ENCODE results near the gene SH3RF3.

Gene SH3RF3

DNA sequence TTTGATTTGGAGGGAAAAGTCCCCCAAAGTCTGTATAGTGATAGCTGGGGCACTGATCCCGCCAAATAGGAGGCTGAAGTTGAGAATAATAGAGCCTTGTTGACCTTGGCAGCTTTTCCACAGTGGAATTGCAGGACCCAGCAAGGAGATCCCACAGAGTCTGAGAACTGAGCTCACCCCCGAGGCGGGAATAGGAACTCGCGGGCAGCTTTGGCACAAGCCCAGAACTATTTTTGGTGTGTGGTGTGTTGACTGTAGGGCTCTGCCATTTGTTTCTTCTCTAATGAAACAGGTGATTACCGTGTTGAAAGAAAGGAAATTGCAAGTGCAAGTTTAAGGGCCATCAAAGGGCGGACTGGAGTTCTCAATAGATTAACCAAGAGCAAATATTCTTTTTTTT lies 34.0 kb downstream of the SH3RF3 start:
- TF ChIP-seq CTCF (IDR thresholded peaks at IDR 0.05; ENCODE audit: low read depth, low read length, missing control alignments): no peak
- no peak overlapping the region for H3K4me3 ChIP-seq (ENCODE audit: low read depth, low read length)
- DNase-seq (ENCODE audit: low read depth): no peak

- DNase-seq (ENCODE audit: low read depth): no peak
- TF ChIP-seq CTCF (IDR thresholded peaks at IDR 0.05; ENCODE audit: low read depth, low read length, missing control alignments): no peak
- H3K4me3 ChIP-seq (ENCODE audit: low read depth, low read length): no peak overlapping the region
These were observed 35.3 kb downstream of the SH3RF3 start for GRCh38 chr2:109164311-109164710.

DNA sequence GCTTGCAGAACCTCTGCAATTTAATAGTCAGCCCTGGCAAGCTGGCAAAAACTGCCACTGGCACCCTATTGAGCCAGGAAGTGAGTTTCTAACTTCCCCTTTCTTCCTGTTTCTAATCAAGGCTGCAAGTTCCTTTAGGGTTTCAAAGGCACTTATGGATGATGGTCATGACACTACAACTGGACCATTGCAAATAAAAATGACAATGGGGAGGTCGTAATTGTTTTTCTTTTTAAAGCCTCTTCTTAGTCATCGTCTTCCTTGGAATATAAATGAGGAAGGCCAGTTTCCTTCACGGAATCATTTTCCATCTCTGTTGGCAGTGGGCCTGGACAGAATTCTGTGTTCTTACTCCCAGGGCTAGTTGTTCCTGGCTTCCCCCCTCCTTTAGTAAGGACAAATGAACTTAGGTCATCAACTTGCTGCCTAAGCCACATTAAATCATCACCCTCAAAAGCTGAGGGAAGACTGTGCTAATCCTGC lies 35.8 kb downstream of the SH3RF3 start:
- no peak for TF ChIP-seq CTCF (IDR thresholded peaks at IDR 0.05; ENCODE audit: low read depth, low read length, missing control alignments)

GRCh38 chr2:109166811-109167210 lies 37.8 kb downstream of the SH3RF3 start:
- DNase-seq (ENCODE audit: low read depth): no peak
- no peak for TF ChIP-seq CTCF (IDR thresholded peaks at IDR 0.05; ENCODE audit: low read depth, low read length, missing control alignments)

More for the DNA sequence above, 35.8 kb downstream of the SH3RF3 start:
- H3K4me3 ChIP-seq (ENCODE audit: low read depth, low read length): no peak overlapping the region
- no peak for DNase-seq (ENCODE audit: low read depth)

GRCh38 chr2:109168086-109168485 lies 39.1 kb downstream of the SH3RF3 start:
- no peak for DNase-seq (ENCODE audit: low read depth)
- no peak for TF ChIP-seq CTCF (IDR thresholded peaks at IDR 0.05; ENCODE audit: low read depth, low read length, missing control alignments)
- H3K4me3 ChIP-seq (ENCODE audit: low read depth, low read length): no peak overlapping the region

More at GRCh38 chr2:109166811-109167210, 37.8 kb downstream of the SH3RF3 start:
- H3K4me3 ChIP-seq (ENCODE audit: low read depth, low read length): no peak overlapping the region

DNA sequence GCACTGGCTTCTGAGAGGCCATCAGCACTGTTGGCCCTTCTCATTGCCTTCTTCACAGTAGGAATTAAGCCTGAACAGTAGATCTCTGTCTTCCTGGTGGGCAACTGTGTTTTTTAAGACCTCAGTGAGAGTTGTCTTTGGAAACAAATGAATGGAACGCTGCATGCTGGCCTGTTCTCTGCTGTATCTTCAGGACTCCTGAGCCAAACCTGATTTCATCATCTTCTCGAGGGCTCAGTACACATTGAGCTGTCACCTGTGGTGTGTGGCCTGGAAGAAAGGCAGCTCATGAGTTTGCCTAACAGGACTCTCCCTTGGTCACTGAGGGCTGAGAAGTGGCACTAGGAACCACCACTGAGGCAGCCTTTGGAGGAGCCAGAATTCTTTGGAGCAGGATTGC lies 39.7 kb downstream of the SH3RF3 start:
- no peak for DNase-seq (ENCODE audit: low read depth)
- no peak for TF ChIP-seq CTCF (IDR thresholded peaks at IDR 0.05; ENCODE audit: low read depth, low read length, missing control alignments)
- H3K4me3 ChIP-seq (ENCODE audit: low read depth, low read length): no peak overlapping the region

DNA sequence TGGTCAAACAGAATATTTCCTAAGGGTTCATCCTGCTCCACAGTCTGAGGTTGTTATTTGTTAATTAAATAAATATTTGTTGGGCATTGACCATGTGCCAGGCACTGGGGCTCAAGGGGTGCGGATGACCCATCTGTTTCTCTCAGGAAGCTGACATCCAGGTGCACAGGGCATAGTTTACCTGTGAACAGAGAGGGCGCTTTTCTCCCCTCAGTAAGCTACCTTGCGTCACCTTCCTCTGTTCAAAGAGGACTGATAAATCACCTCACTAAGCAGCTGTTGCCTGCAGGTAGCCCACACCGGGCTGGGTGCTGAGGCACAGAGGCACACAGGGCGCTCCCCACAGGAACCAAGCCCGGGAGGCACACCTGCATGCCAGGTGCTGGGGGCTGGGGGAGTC lies 41.6 kb downstream of the SH3RF3 start:
- no peak for DNase-seq (ENCODE audit: low read depth)
- H3K4me3 ChIP-seq (ENCODE audit: low read depth, low read length): no peak overlapping the region
- no peak for TF ChIP-seq CTCF (IDR thresholded peaks at IDR 0.05; ENCODE audit: low read depth, low read length, missing control alignments)
